ENCODE measurements around the gene VGLL2.

The VGLL2 gene

DNA sequence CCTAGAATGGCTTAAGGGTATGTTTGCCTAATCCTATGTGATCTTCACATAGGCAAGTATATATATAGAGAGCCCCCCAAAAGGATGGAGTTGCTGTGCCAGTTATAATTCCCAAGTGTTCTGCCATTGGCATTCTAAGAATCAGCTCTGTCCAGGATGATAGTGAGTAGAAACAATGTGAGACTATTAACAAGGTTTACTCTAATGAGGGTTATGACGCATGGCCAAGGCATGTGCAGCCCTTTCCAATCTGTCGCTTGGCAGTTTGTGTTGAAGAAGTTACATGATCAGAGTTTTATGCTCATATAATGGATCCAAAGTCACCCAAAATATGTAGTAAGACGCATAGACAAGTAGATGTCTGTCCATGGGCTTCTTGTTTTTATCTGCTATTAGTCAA is 33.6 kb downstream of the VGLL2 start:
- Histone ChIP-seq H3K4ac (ENCODE audit: low read depth, low read length) (no peak overlapping the region), H3K4me1 (ENCODE audit: control insufficient read depth, low read depth, low read length) (no peaks in the 10 kb centered on the region), H4K5ac (ENCODE audit: low read length) (no peak overlapping the region), H2AK5ac (ENCODE audit: low read length) (no peak overlapping the region), H3K27me3 (ENCODE audit: insufficient read depth, low read length, poor library complexity) (no peaks in the 10 kb centered on the region), H3K79me2 (ENCODE audit: control insufficient read depth, insufficient read depth, low read length) (no peaks in the 10 kb centered on the region), H3K9ac (ENCODE audit: low read length) (no peak overlapping the region), H3K27ac (ENCODE audit: low read depth, low read length) (no peak overlapping the region), H2BK120ac (ENCODE audit: low read depth, low read length) (no peak overlapping the region), H2BK5ac (ENCODE audit: low read length) (no peak overlapping the region), H3K4me2 (ENCODE audit: low read length) (no peak overlapping the region), H2BK15ac (replicated peaks; ENCODE audit: low read depth) (no peak overlapping the region), H3K79me1 (ENCODE audit: low read length) (no peaks in the 10 kb centered on the region), H4K8ac (ENCODE audit: low read depth, low read length) (no peak overlapping the region), H3K4me3 (ENCODE audit: low read length) (no peak overlapping the region), H3K23ac (ENCODE audit: low read length) (no peak overlapping the region), H3K56ac (ENCODE audit: low read length) (no peak overlapping the region), H3K18ac (ENCODE audit: low read length) (no peak overlapping the region), H3K36me3 (ENCODE audit: control insufficient read depth, insufficient read depth, low read length) (no peaks in the 10 kb centered on the region)
- no peak for DNase-seq
- no CpG with 5 or more reads among the region's 3 CpGs for WGBS (ENCODE audit: extremely low coverage, insufficient coverage, low lambda C conversion rate)

DNA sequence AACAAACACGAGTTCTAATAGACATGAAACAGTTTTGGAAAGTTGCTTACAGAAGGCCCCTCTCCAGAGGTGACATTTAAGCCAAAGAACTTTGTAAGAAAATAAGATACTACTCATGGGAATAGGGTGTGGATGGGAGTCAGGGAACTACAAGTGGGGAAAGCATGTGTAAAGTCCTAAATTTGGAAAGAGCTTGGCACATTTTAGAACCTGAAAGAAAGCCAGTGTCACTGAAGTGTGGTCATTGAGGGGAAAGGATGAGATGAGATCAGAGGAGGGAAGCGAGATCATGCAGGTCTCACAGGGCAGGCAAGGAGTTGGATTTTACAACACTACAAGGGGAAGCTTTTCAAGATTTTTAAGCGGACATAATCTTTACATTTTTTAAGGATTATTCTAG is 38.0 kb downstream of the VGLL2 start:
- no peak overlapping the region for H3K9ac ChIP-seq (ENCODE audit: low read length)
- no peaks in the 10 kb centered on the region for H3K27me3 ChIP-seq (ENCODE audit: insufficient read depth, low read length, poor library complexity)
- no peak overlapping the region for H3K56ac ChIP-seq (ENCODE audit: low read length)
- H3K4me1 ChIP-seq (ENCODE audit: control insufficient read depth, low read depth, low read length), result no peaks in the 10 kb centered on the region
- H4K8ac ChIP-seq (ENCODE audit: low read depth, low read length), result no peak overlapping the region
- no peaks in the 10 kb centered on the region for H3K79me2 ChIP-seq (ENCODE audit: control insufficient read depth, insufficient read depth, low read length)
- no peak overlapping the region for H4K5ac ChIP-seq (ENCODE audit: low read length)
- no peak overlapping the region for H3K4me3 ChIP-seq (ENCODE audit: low read length)
- H3K4me2 ChIP-seq (ENCODE audit: low read length), result no peak overlapping the region
- H2BK5ac ChIP-seq (ENCODE audit: low read length), result no peak overlapping the region
- H2AK5ac ChIP-seq (ENCODE audit: low read length), result no peak overlapping the region
- H3K36me3 ChIP-seq (ENCODE audit: control insufficient read depth, insufficient read depth, low read length), result no peaks in the 10 kb centered on the region
- DNase-seq, result no peak
- no peaks in the 10 kb centered on the region for H3K79me1 ChIP-seq (ENCODE audit: low read length)
- H2BK15ac ChIP-seq (replicated peaks; ENCODE audit: low read depth), result no peak overlapping the region
- H3K27ac ChIP-seq (ENCODE audit: low read depth, low read length), result no peak overlapping the region
- H3K23ac ChIP-seq (ENCODE audit: low read length), result no peak overlapping the region
- no CpG with 5 or more reads among the region's 3 CpGs for WGBS (ENCODE audit: extremely low coverage, insufficient coverage, low lambda C conversion rate)
- no peak overlapping the region for H3K4ac ChIP-seq (ENCODE audit: low read depth, low read length)
- H2BK120ac ChIP-seq (ENCODE audit: low read depth, low read length), result no peak overlapping the region
- H3K18ac ChIP-seq (ENCODE audit: low read length), result no peak overlapping the region

DNA sequence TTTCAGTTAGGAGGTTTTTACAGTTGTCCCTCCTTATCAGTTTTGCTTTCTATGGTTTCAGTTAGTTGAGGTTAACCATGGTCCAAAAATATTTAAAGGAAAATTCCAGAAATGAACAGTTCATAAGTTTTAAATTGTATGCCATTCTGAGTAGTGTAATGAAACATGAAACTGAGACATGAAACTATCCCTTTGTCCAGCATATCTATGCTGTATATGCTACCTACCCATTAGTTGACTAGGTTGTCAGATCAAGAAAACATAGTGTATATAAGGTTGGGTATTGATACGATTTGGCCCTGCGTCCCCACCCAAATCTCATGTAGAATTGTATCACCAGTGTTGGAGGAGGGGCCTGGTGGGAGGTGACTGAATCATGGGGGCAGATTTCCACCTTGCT is 39.1 kb downstream of the VGLL2 start:
- H3K18ac ChIP-seq (ENCODE audit: low read length), result no peak overlapping the region
- no peak overlapping the region for H2BK15ac ChIP-seq (replicated peaks; ENCODE audit: low read depth)
- H3K23ac ChIP-seq (ENCODE audit: low read length), result no peak overlapping the region
- H3K4me1 ChIP-seq (ENCODE audit: control insufficient read depth, low read depth, low read length), result no peaks in the 10 kb centered on the region
- no peak overlapping the region for H2BK5ac ChIP-seq (ENCODE audit: low read length)
- WGBS (ENCODE audit: extremely low coverage, insufficient coverage, low lambda C conversion rate), result no CpG with 5 or more reads among the region's 2 CpGs
- H3K79me1 ChIP-seq (ENCODE audit: low read length), result no peaks in the 10 kb centered on the region
- no peaks in the 10 kb centered on the region for H3K27me3 ChIP-seq (ENCODE audit: insufficient read depth, low read length, poor library complexity)
- no peak overlapping the region for H3K27ac ChIP-seq (ENCODE audit: low read depth, low read length)
- H2AK5ac ChIP-seq (ENCODE audit: low read length), result no peak overlapping the region
- no peak overlapping the region for H2BK120ac ChIP-seq (ENCODE audit: low read depth, low read length)
- no peak overlapping the region for H3K4ac ChIP-seq (ENCODE audit: low read depth, low read length)
- DNase-seq, result no peak
- no peak overlapping the region for H3K56ac ChIP-seq (ENCODE audit: low read length)
- no peak overlapping the region for H3K4me3 ChIP-seq (ENCODE audit: low read length)
- H4K5ac ChIP-seq (ENCODE audit: low read length), result no peak overlapping the region
- no peak overlapping the region for H3K9ac ChIP-seq (ENCODE audit: low read length)
- no peaks in the 10 kb centered on the region for H3K36me3 ChIP-seq (ENCODE audit: control insufficient read depth, insufficient read depth, low read length)
- no peak overlapping the region for H4K8ac ChIP-seq (ENCODE audit: low read depth, low read length)
- no peaks in the 10 kb centered on the region for H3K79me2 ChIP-seq (ENCODE audit: control insufficient read depth, insufficient read depth, low read length)
- no peak overlapping the region for H3K4me2 ChIP-seq (ENCODE audit: low read length)

DNA sequence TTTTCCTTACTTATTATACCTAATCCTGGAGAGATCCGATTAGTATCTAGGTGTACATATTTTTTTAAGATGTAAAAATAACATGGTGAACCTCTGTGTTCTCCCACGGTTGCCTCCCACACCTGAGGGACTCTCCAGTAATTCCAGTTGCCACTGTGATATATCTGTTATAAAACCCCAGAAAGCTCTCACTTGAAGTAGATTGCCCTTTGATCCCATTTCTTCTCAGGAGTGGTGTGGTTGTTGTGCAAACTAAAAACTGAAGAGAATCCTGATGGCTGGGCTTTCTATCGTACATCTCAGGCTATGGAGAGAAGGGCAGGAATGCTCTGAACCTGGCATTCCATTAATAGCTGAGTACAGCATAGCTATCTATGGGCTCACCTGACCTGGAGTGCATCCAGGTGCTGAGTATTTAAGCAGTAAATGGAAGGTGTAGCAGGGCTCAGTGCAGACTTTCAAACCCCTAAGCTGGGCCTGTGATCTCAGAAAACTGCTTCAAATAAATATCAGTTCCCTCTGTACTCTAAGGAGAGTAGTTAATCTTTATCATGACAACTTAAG is 41.0 kb downstream of the VGLL2 start:
- Histone ChIP-seq H3K4me3 (ENCODE audit: low read length) (no peak overlapping the region), H2AK5ac (ENCODE audit: low read length) (no peak overlapping the region), H3K56ac (ENCODE audit: low read length) (no peak overlapping the region), H3K4ac (ENCODE audit: low read depth, low read length) (no peak overlapping the region), H3K9ac (ENCODE audit: low read length) (no peak overlapping the region), H3K27ac (ENCODE audit: low read depth, low read length) (no peak overlapping the region), H3K4me2 (ENCODE audit: low read length) (no peak overlapping the region), H2BK120ac (ENCODE audit: low read depth, low read length) (no peak overlapping the region), H3K27me3 (ENCODE audit: insufficient read depth, low read length, poor library complexity) (no peaks in the 10 kb centered on the region), H2BK15ac (replicated peaks; ENCODE audit: low read depth) (no peak overlapping the region), H2BK5ac (ENCODE audit: low read length) (no peak overlapping the region), H3K4me1 (ENCODE audit: control insufficient read depth, low read depth, low read length) (no peaks in the 10 kb centered on the region), H3K18ac (ENCODE audit: low read length) (no peak overlapping the region), H3K23ac (ENCODE audit: low read length) (no peak overlapping the region), H3K79me1 (ENCODE audit: low read length) (no peaks in the 10 kb centered on the region), H3K36me3 (ENCODE audit: control insufficient read depth, insufficient read depth, low read length) (no peaks in the 10 kb centered on the region), H4K8ac (ENCODE audit: low read depth, low read length) (no peak overlapping the region), H3K79me2 (ENCODE audit: control insufficient read depth, insufficient read depth, low read length) (no peaks in the 10 kb centered on the region), H4K5ac (ENCODE audit: low read length) (no peak overlapping the region)
- WGBS (ENCODE audit: extremely low coverage, insufficient coverage, low lambda C conversion rate), result no CpG with 5 or more reads among the region's 3 CpGs
- no peak for DNase-seq

DNA sequence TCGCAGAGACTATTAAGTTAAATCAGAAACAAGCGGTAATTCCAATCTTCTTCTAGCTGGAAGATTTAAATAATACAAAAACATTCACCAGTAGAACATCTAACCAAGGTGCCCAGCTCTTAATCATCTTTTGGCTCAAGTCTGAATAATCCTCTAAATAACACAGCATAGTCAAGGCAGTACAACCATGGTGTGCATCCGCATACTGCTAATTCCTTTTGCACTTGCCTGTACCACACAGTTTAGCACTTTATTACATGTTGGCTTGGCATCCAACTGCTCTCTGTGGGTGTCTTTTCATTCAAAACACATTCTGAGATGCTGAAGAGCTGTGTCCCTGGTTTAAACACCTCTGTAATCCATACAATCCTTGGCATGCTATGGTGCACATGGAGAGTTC is 42.3 kb downstream of the VGLL2 start:
- no peak overlapping the region for H3K4ac ChIP-seq (ENCODE audit: low read depth, low read length)
- H2BK15ac ChIP-seq (replicated peaks; ENCODE audit: low read depth), result no peak overlapping the region
- H3K79me1 ChIP-seq (ENCODE audit: low read length), result no peaks in the 10 kb centered on the region
- H2BK120ac ChIP-seq (ENCODE audit: low read depth, low read length), result no peak overlapping the region
- no peak overlapping the region for H3K4me2 ChIP-seq (ENCODE audit: low read length)
- no peaks in the 10 kb centered on the region for H3K4me1 ChIP-seq (ENCODE audit: control insufficient read depth, low read depth, low read length)
- no peak overlapping the region for H3K23ac ChIP-seq (ENCODE audit: low read length)
- no peak overlapping the region for H3K56ac ChIP-seq (ENCODE audit: low read length)
- H2AK5ac ChIP-seq (ENCODE audit: low read length), result no peak overlapping the region
- WGBS (ENCODE audit: extremely low coverage, insufficient coverage, low lambda C conversion rate), result no CpG with 5 or more reads among the region's 3 CpGs
- no peaks in the 10 kb centered on the region for H3K36me3 ChIP-seq (ENCODE audit: control insufficient read depth, insufficient read depth, low read length)
- H3K4me3 ChIP-seq (ENCODE audit: low read length), result no peak overlapping the region
- H3K79me2 ChIP-seq (ENCODE audit: control insufficient read depth, insufficient read depth, low read length), result no peaks in the 10 kb centered on the region
- H3K27ac ChIP-seq (ENCODE audit: low read depth, low read length), result no peak overlapping the region
- no peak for DNase-seq
- H4K5ac ChIP-seq (ENCODE audit: low read length), result no peak overlapping the region
- no peak overlapping the region for H4K8ac ChIP-seq (ENCODE audit: low read depth, low read length)
- H3K18ac ChIP-seq (ENCODE audit: low read length), result no peak overlapping the region
- H3K27me3 ChIP-seq (ENCODE audit: insufficient read depth, low read length, poor library complexity), result no peaks in the 10 kb centered on the region
- no peak overlapping the region for H3K9ac ChIP-seq (ENCODE audit: low read length)
- no peak overlapping the region for H2BK5ac ChIP-seq (ENCODE audit: low read length)

DNA sequence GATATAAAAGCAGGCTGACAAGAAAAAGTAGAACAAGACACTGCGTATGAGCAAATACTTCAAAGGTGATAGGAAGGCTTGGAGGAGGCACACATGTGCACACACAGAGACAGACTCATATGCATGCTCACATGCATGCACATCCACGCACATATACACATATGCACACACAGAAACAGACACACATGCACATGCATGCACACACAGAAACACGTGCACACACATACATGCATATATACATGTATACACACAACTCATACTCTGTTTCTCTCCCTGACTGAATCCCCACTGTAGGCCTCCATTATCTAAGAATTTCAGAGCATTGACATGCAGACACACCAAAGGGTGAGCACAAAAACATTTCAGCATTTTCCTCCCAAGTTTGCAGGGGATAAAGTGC is 43.7 kb downstream of the VGLL2 start:
- Histone ChIP-seq H3K79me1 (ENCODE audit: low read length) (no peaks in the 10 kb centered on the region), H2BK120ac (ENCODE audit: low read depth, low read length) (no peak overlapping the region)
- WGBS (ENCODE audit: extremely low coverage, insufficient coverage, low lambda C conversion rate), result no CpG with 5 or more reads among the region's 3 CpGs

More for the DNA sequence above, 43.7 kb downstream of the VGLL2 start:
- Histone ChIP-seq H4K8ac (ENCODE audit: low read depth, low read length) (no peak overlapping the region), H3K4me3 (ENCODE audit: low read length) (no peak overlapping the region), H2BK15ac (replicated peaks; ENCODE audit: low read depth) (no peak overlapping the region), H3K27me3 (ENCODE audit: insufficient read depth, low read length, poor library complexity) (no peaks in the 10 kb centered on the region), H3K4me2 (ENCODE audit: low read length) (no peak overlapping the region), H3K18ac (ENCODE audit: low read length) (no peak overlapping the region), H3K23ac (ENCODE audit: low read length) (no peak overlapping the region), H3K36me3 (ENCODE audit: control insufficient read depth, insufficient read depth, low read length) (no peaks in the 10 kb centered on the region), H3K27ac (ENCODE audit: low read depth, low read length) (no peak overlapping the region), H3K79me2 (ENCODE audit: control insufficient read depth, insufficient read depth, low read length) (no peaks in the 10 kb centered on the region), H3K9ac (ENCODE audit: low read length) (no peak overlapping the region), H3K56ac (ENCODE audit: low read length) (no peak overlapping the region), H2BK5ac (ENCODE audit: low read length) (no peak overlapping the region), H3K4me1 (ENCODE audit: control insufficient read depth, low read depth, low read length) (no peaks in the 10 kb centered on the region), H2AK5ac (ENCODE audit: low read length) (no peak overlapping the region), H4K5ac (ENCODE audit: low read length) (no peak overlapping the region), H3K4ac (ENCODE audit: low read depth, low read length) (no peak overlapping the region)
- DNase-seq, result no peak

All from mesendoderm (in vitro differentiated cells).